Fibroblast of lung (primary cell): ENCODE measurements around the gene TAGAP. TPM values are rescaled to one million over a fixed set of nuclear protein-coding genes. Genes with fewer than 3 reads are reported as not detected.

ENCODE experiments used
- DNase-seq, 2 donors: peaks; one replicate each; pipeline versions ENCODE4 v3.0.0 to v3.0.0-alpha.2; 2010; ENCODE audit warnings: low read depth in 2 of 2
- H2AFZ ChIP-seq: 2 replicates; pipeline ENCODE4 v1.5.1; 2012; ENCODE audit warnings: low read length, control low read depth, inconsistent platforms
- H3K27ac ChIP-seq: 2 replicates; pipeline ENCODE4 v1.5.1; 2011; ENCODE audit warnings: low read length, control low read depth; ENCODE audit not compliant: insufficient read depth
- H3K27me3 ChIP-seq: 2 replicates; pipeline ENCODE4 v1.5.1; 2011; ENCODE audit warnings: mild to moderate bottlenecking, low read length; ENCODE audit not compliant: control insufficient read depth, insufficient read depth
- H3K36me3 ChIP-seq: 2 replicates; pipeline ENCODE4 v1.5.1; 2011; ENCODE audit warnings: low read length; ENCODE audit not compliant: control insufficient read depth, insufficient read depth
- H3K4me1 ChIP-seq: 2 replicates; pipeline ENCODE4 v1.5.1; 2011; ENCODE audit warnings: low read length; ENCODE audit not compliant: control insufficient read depth, insufficient read depth; ENCODE audit errors: extremely low read depth
- H3K4me2 ChIP-seq: 2 replicates; pipeline ENCODE4 v1.5.1; 2011; ENCODE audit warnings: low read length, control low read depth; ENCODE audit not compliant: insufficient read depth; ENCODE audit errors: extremely low read depth
- H3K4me3 ChIP-seq, 4 experiments: fragments of 200-600 bp in 1 of 4; sonication (generic) in 1 of 4; replicated peaks in 1 of 4; 2 replicates each; pipeline ENCODE4 v1.5.1; 2011 to 2016; ENCODE audit warnings: low read length in 4 of 4, low read depth in 3 of 4, mild to moderate bottlenecking in 3 of 4, control low read depth in 2 of 4, inconsistent platforms in 1 of 4, mixed read lengths in 1 of 4; ENCODE audit not compliant: insufficient read depth in 1 of 4; ENCODE audit errors: control extremely low read depth in 1 of 4
- H3K79me2 ChIP-seq: 2 replicates; pipeline ENCODE4 v1.5.1; 2012; ENCODE audit warnings: mild to moderate bottlenecking, low read length, inconsistent platforms; ENCODE audit not compliant: control insufficient read depth, insufficient read depth
- H3K9ac ChIP-seq: 2 replicates; pipeline ENCODE4 v1.5.1; 2011; ENCODE audit warnings: mild to moderate bottlenecking, low read length, control low read depth; ENCODE audit not compliant: insufficient read depth
- H3K9me3 ChIP-seq: 2 replicates; pipeline ENCODE4 v1.5.1; 2012; ENCODE audit warnings: low read depth, low read length; ENCODE audit not compliant: control insufficient read depth, insufficient read depth
- H4K20me1 ChIP-seq: 2 replicates; pipeline ENCODE4 v1.5.1; 2011; ENCODE audit warnings: low read length; ENCODE audit not compliant: control insufficient read depth, insufficient read depth; ENCODE audit errors: extremely low read depth
- EZH2 ChIP-seq: IDR thresholded peaks from 2 replicates; pipeline ENCODE4 v1.5.1; 2012; ENCODE audit warnings: low read length, control low read depth, mild to moderate bottlenecking; ENCODE audit errors: missing control alignments
- polyA plus RNA-seq, 2 donors: library from polyadenylated mRNA; depleted of rRNA in 1 of 2; stranded (reverse) in 1 of 2; unstranded in 1 of 2; fragments of >200 nt; gene quantifications; 2 replicates each; pipeline ENCODE4 v1.2.1, GENCODE V29; 2011 to 2012; ENCODE audit warnings: missing spikeins in 1 of 2
- total RNA-seq: library from RNA; depleted of rRNA; stranded (reverse); fragments of >200 nt; gene quantifications from 2 replicates; pipeline ENCODE4 v1.2.1, GENCODE V29; 2014
- TF ChIP-seq, protein P1 (sequence below), 2 donors: IDR thresholded peaks in 1 of 2; conservative IDR thresholded peaks in 1 of 2; 1 replicate in 1 of 2; 2 replicates in 1 of 2; pipeline ENCODE4 v1.5.1; 2011 to 2012; ENCODE audit warnings: low read length in 2 of 2, control low read depth in 1 of 2, inconsistent platforms in 1 of 2, low read depth in 1 of 2, mild to moderate bottlenecking in 1 of 2

Gene TAGAP
- total and polyA plus RNA-seq, 2 donors (not counting 1 experiment from before 2014, with no cell fraction given), result not detected

GRCh38 chr6:159037756-159038290 lies 7.0 kb downstream of the TAGAP start:
- H3K4me2 ChIP-seq, result no peak overlapping the region
- DNase-seq, result no peak
- H3K36me3 ChIP-seq, result no peaks in the 10 kb centered on the region
- TF ChIP-seq, protein P1, sequence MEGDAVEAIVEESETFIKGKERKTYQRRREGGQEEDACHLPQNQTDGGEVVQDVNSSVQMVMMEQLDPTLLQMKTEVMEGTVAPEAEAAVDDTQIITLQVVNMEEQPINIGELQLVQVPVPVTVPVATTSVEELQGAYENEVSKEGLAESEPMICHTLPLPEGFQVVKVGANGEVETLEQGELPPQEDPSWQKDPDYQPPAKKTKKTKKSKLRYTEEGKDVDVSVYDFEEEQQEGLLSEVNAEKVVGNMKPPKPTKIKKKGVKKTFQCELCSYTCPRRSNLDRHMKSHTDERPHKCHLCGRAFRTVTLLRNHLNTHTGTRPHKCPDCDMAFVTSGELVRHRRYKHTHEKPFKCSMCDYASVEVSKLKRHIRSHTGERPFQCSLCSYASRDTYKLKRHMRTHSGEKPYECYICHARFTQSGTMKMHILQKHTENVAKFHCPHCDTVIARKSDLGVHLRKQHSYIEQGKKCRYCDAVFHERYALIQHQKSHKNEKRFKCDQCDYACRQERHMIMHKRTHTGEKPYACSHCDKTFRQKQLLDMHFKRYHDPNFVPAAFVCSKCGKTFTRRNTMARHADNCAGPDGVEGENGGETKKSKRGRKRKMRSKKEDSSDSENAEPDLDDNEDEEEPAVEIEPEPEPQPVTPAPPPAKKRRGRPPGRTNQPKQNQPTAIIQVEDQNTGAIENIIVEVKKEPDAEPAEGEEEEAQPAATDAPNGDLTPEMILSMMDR (conservative IDR thresholded peaks at IDR 0.05 in 1 of 2, IDR thresholded peaks at IDR 0.05 in 1 of 2; ENCODE audit: low read depth in 1 of 2, low read length in 2 of 2), result no peak
- no peak for TF ChIP-seq EZH2
- no peaks in the 10 kb centered on the region for H3K9me3 ChIP-seq
- no peak overlapping the region for H2AFZ ChIP-seq
- H3K27me3 ChIP-seq, result peaks cover 3% of the 10 kb centered on the region
- H3K4me3 ChIP-seq, result no peak overlapping the region
- no peaks in the 10 kb centered on the region for H4K20me1 ChIP-seq
- no peaks in the 10 kb centered on the region for H3K4me1 ChIP-seq
- H3K27ac ChIP-seq, result no peak overlapping the region
- H3K79me2 ChIP-seq, result no peaks in the 10 kb centered on the region
- H3K9ac ChIP-seq, result no peak overlapping the region

DNA sequence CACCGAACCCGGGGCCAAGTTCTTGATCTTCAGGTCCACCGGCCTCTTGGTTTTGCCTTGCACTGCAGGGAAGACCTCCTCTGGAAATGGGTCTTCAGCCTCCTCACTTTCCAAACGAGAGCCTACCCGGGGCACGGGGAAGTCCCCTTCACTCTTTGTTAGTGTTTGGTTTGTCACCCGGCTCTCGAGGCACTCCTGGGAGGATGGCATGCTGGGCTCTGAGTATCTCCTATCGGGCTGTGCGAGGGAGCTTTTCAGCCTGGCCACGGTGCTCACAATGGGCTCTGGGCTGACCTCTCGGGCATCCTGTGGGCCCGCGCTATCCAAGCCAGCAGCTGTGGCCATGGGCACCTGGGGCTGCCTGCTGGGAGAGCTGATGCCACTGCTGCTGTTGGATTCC lies 8.1 kb downstream of the TAGAP start:
- TF ChIP-seq, protein P1 (conservative IDR thresholded peaks at IDR 0.05 in 1 of 2, IDR thresholded peaks at IDR 0.05 in 1 of 2; ENCODE audit: low read depth in 1 of 2, low read length in 2 of 2), result no peak
- no peak for TF ChIP-seq EZH2
- H3K27me3 ChIP-seq, result peaks cover 3% of the 10 kb centered on the region
- H3K4me3 ChIP-seq, result no peak overlapping the region
- H3K79me2 ChIP-seq, result no peaks in the 10 kb centered on the region
- H3K9me3 ChIP-seq, result no peaks in the 10 kb centered on the region
- no peak overlapping the region for H3K27ac ChIP-seq
- H3K4me2 ChIP-seq, result no peak overlapping the region
- no peak overlapping the region for H3K9ac ChIP-seq
- H4K20me1 ChIP-seq, result no peaks in the 10 kb centered on the region
- H3K36me3 ChIP-seq, result no peaks in the 10 kb centered on the region
- H3K4me1 ChIP-seq, result no peaks in the 10 kb centered on the region
- H2AFZ ChIP-seq, result no peak overlapping the region
- DNase-seq, result no peak

DNA sequence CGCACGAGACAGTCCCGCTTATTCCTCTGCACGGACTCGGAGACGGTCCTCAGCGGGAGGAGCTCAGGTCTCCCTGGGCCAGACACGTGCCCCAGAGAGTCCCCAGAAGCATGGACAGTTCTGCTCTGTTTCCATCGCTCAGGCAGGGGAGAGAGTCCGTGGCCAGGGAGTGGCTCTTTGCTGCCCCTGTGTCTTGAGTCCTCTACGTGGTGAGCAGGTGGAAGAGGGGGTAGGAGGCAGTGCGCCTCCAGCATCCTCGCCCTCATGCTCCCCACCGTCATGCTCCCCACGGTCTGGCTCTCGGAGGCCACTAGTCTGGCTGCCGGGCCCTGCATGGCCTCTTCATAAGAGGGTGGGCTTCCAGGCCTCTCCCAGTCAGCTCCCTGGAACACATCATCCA lies 8.9 kb downstream of the TAGAP start:
- no peak overlapping the region for H3K9ac ChIP-seq
- no peak for DNase-seq
- H3K4me3 ChIP-seq, result no peak overlapping the region
- H4K20me1 ChIP-seq, result no peaks in the 10 kb centered on the region
- TF ChIP-seq, protein P1 (conservative IDR thresholded peaks at IDR 0.05 in 1 of 2, IDR thresholded peaks at IDR 0.05 in 1 of 2; ENCODE audit: low read depth in 1 of 2, low read length in 2 of 2), result no peak
- TF ChIP-seq EZH2, result no peak
- no peak overlapping the region for H3K27ac ChIP-seq
- H3K27me3 ChIP-seq, result peaks cover 3% of the 10 kb centered on the region
- H3K4me2 ChIP-seq, result no peak overlapping the region
- H3K4me1 ChIP-seq, result no peaks in the 10 kb centered on the region
- H3K36me3 ChIP-seq, result no peaks in the 10 kb centered on the region
- no peaks in the 10 kb centered on the region for H3K79me2 ChIP-seq
- no peaks in the 10 kb centered on the region for H3K9me3 ChIP-seq
- H2AFZ ChIP-seq, result no peak overlapping the region
